Inflammatory macrophage treated with lipopolysaccharide for 1 hour (primary cell): Measurements from ENCODE around the gene SNX30.

Experiments
- DNase-seq, 2 donors: peaks; one replicate each; pipeline ENCODE4 v3.0.0-alpha.2; 2020 to 2022

The SNX30 gene

GRCh38 chr9:112891521-112891920 lies 141.0 kb downstream of the SNX30 start:
- DNase-seq, result no peak

- DNase-seq, result peak; percentile 57 to 87
Observed at GRCh38 chr9:112892981-112893380, 142.4 kb downstream of the SNX30 start.

DNA sequence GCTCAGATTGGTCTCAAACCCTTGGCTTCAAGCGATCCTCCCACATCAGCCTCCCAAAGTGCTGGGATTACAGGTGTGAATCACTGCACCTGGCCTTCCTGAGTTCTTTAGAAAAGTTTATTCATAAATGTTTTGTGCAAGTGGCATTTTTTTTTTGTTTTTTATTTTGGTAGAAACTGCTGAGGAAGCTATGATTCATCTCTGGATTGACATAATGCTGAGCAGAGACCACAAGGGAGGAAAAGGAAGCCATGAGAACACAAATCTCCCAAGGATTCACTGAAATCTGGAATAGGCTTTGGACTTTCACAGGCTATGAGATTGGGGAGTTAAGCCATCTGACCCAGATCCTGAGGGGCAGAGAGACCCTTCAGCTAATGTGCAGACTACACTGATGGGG lies 143.5 kb downstream of the SNX30 start:
- DNase-seq, result peak; percentile 51 to 73

GRCh38 chr9:112894699-112895098 lies 144.1 kb downstream of the SNX30 start:
- DNase-seq, result peak; percentile 89 to 91

DNA sequence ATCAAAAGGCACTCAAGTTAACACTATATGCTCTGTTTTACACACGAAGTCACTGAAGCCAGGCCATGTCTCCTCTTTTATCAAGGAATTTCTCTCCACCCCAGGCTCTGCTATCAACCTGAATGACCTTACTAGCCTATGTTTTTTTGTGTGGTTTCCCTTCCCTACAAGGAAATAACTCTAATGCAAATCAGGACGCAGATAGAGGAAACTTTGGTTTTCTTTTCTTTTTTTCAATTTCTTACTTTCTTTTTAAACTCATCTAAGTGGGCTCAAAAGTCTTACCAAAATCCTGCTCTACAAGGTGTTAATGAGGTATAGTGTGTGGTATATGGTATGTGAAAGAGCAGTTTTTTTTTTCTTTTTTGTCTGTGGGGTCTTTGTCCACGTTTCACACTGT lies 145.6 kb downstream of the SNX30 start:
- peak; percentile 25 to 41 for DNase-seq

DNA sequence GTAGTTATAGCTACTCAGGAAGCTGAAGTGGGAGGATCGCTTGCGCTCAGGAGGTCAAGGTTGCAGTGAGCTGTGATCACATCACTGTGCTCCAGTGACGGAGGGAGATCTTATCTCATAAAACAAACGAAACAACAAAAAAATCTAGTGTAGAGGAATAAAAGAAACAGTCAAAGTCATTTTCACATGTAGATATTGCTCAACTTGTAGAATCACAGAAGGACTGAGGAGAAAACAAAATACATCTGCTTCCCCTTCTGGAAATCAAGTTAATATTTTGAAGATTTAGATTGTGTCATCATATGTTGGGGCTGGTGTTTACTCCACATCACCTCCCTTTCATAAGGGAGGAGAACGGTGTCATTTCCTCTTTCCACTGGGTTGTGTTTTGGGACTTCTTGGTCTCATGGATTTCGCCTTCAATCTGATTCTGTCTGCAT lies 148.3 kb downstream of the SNX30 start:
- peak; percentile 52 to 76 for DNase-seq

- no peak for DNase-seq
Observed at GRCh38 chr9:112900488-112900887, 149.9 kb downstream of the SNX30 start.

DNA sequence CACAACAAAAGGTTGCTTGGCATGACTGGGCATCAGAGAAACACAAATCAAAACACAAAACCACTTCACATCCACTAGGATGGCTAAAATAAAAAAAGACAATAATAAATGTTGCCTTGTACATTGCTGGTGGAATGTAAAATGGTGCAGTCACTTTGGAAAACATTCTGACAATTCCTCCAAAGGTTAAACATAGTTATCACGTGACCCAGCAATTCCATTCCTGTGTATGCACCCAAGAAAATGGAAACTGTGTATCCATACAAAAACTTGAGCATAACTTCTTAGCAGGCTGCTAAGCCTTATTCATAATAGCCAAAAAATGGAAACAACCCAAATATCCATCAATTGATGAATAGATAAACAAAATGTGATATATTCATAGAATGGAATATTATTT lies 150.3 kb downstream of the SNX30 start:
- DNase-seq, result no peak

DNA sequence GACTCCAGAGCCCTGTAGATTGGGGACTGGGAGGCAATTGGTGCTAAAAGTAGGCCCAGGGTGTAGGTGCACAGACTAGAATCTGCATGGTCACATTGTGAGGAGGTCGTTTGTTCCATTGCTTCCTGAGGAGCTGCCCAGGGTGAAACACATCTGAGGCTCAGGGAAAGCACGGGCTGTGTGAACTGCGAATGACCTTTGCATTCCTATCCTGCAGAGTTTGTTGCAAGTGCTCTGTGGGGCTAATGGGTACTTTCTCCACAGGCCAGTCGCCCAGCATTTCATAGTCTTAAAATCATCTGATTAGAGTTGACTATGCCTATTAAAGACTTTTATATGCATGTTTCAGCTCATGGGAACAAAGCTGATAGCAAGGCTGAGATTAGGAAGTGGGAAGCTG lies 154.5 kb downstream of the SNX30 start:
- peak in 1 of 2 donors; percentile 21 for DNase-seq

DNA sequence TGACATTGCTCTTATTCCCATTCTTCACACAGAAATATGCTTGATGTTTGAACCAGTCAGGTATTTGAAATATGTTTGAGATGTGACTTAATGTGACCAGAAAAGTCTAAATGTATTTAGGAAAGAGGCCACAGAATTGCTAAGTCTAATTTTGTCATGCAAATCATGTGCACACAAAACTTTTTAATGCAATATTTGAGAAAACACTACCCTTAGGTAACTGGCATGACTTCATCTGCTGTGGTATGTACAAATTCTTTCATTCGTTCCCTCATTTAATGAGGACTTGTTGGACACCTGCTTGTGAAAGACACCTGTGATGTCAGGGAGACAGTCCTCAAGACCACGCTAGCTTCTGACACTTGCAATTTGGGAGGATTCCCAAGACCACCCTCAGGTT lies 161.2 kb downstream of the SNX30 start:
- DNase-seq, result no peak

DNA sequence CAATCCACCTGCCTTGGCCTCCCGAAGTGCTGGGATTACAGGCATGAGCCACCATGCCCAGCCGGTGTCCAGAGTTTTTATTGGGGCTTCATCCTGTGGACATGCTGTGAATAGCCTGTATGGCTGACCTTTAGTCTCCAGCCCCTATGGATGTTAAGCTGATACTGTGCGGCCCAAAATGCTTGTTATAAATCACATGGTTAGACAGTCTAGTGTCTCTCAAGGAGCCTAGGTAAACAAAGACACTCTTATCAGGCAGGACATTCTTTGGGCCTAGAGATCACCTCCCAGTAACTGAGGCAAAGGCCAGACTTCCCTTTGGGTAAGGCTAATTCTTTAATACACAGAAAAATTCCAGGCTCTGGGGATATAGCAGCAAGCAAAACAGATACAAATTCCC lies 162.1 kb downstream of the SNX30 start:
- DNase-seq, result no peak

- DNase-seq, result no peak
Observed at GRCh38 chr9:112913326-112913725, 162.8 kb downstream of the SNX30 start.

GRCh38 chr9:112914524-112914923 lies 164.0 kb downstream of the SNX30 start:
- no peak for DNase-seq

DNA sequence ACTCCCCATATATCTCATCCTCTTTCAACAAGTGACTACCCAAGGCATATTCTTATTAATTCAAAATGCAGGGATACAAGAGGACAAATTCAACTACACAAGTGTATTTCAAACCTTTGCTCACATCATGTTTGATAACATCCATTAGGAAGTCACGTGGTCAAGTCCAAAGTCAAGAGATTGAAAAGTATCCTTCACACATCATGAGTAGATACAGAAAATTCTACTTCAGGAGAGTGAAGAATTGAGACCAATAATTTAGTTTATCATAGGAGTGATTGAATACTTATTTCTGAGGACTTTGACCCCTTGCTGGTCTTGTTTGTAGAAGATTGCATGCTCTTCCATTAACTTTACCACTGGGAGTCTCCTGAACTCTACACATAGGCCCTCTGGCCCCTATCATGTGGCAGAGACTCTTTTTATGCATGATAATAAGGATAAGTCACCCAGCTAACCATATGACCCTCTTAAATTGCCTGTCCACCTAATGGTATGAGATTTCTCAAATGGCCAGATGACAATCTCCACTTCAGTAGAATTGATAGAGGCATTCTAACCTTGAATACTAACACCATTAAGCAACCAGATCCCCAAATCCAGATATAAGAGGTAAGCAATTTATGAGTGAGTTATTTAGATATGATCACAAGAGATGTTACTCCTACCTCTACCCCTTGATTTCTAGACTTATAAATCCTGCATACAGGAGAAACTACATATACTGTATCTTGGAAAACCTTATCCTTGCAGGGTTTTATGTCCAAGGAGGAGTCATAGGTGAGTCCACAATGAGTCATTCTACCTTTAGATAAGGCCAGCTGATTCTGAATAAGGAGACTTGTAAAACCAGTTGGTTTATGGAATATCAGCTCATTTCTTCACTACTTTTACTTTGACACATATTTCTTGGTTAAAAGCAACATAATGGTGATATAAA lies 166.8 kb downstream of the SNX30 start:
- no peak for DNase-seq

- no peak for DNase-seq
Observed at GRCh38 chr9:112917987-112918362, 167.4 kb downstream of the SNX30 start.

- DNase-seq, result peak; percentile 36 to 60
Observed at GRCh38 chr9:112921549-112921948, 171.0 kb downstream of the SNX30 start.
